ENCODE data around the gene ACSL1. TPM values are rescaled to one million over a fixed set of nuclear protein-coding genes. Genes with fewer than 3 reads are reported as not detected.

ACSL1 gene
- total and polyA plus RNA-seq, 2 donors (not counting 3 experiments of a cell fraction or from before 2014, with no cell fraction given) = 7.3 to 17.7 TPM

DNA sequence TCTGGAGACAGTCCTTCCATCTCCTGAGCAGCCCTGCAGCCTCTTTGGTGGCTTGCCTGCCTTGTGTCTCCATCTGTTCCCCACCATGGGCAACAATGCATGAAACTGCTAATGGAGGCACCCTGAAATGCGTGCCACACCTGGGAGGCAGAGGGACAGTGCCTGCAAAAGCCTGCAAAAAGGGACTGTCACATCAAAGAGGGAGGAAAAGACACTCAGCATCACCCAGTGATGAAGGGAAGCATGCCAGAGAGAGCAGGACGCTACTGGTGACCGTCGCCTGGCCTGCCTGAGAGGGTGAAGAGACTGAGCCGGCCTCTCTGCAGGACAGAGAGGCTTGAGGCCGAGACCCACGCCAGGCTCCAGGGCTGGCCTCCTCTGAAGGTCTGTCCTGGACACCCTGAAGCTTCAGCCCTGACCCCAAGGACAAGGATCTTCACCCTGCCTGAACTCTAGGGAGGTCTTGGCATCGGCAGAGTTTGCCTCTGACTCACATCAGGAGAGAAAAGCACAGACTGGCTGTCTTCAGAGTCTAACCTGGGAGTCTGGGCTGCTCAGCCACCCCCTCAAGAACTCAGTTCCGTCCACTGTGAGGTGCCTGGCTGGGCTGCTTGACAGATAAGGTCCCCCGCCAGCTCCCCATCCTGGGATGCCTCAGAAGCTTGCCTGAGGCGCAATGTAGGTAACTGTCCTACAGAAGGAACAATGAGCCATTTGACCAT lies 8.1 kb downstream of the ACSL1 start:
- no peak for DNase-seq (ENCODE audit: low read depth, low spot score)
- POLR2A ChIA-PET = no interaction called here
- H4K20me1 ChIP-seq (replicated peaks; ENCODE audit: control insufficient read depth, extremely low read depth, insufficient read depth, low read length) = no peaks in the 10 kb centered on the region
- H3K79me2 ChIP-seq (ENCODE audit: control insufficient read depth, insufficient read depth, low read length) = no peaks in the 10 kb centered on the region
- no peaks in the 10 kb centered on the region for H3K27me3 ChIP-seq (ENCODE audit: control insufficient read depth in 2 of 2, insufficient read depth in 2 of 2, low read length in 2 of 2)
- TF ChIP-seq EZH2 (IDR thresholded peaks at IDR 0.05; ENCODE audit: borderline replicate concordance, low read depth, low read length, severe bottlenecking) = no peak
- TF ChIP-seq POLR2AphosphoS5 (IDR thresholded peaks at IDR 0.05; ENCODE audit: insufficient read depth, low read depth, low read length) = no peak
- no peak for TF ChIP-seq CTCF (IDR thresholded peaks at IDR 0.05; ENCODE audit: extremely low read depth in 1 of 2, insufficient read depth in 1 of 2, low read depth in 1 of 2, low read length in 2 of 2)
- TF ChIP-seq GATA2 (IDR thresholded peaks at IDR 0.05; ENCODE audit: insufficient read depth, insufficient read length, low read depth, low read length) = no peak
- no peak for TF ChIP-seq FOS (IDR thresholded peaks at IDR 0.05; ENCODE audit: borderline replicate concordance, insufficient read depth, low read length)
- no peak for TF ChIP-seq MAX (IDR thresholded peaks at IDR 0.05; ENCODE audit: insufficient read depth, insufficient read length)
- TF ChIP-seq MYC (IDR thresholded peaks at IDR 0.05; ENCODE audit: low read depth, low read length) = no peak
- TF ChIP-seq POLR2A (IDR thresholded peaks at IDR 0.05; ENCODE audit: low read depth, low read length) = no peak
- TF ChIP-seq JUN (IDR thresholded peaks at IDR 0.05; ENCODE audit: borderline replicate concordance, insufficient read depth, insufficient read length, low read depth) = no peak
- no peak overlapping the region for H3K4me3 ChIP-seq (replicated peaks in 1 of 3; ENCODE audit: insufficient read depth in 1 of 3, low read depth in 1 of 3, low read length in 3 of 3)
- no peak overlapping the region for H3K4me2 ChIP-seq (ENCODE audit: insufficient read depth, low read length)
- H3K9ac ChIP-seq (replicated peaks; ENCODE audit: extremely low read depth, insufficient read depth, low read length) = no peak overlapping the region
- CTCF ChIA-PET = no interaction called here
- dilution Hi-C loops (cut with MboI; ENCODE audit: extremely low pct_ligation_motif_present, low sequenced_read_pairs) (no loop called here), intact Hi-C loops (cut with micrococcal nuclease) (no loop called here)
- H3K4me1 ChIP-seq (ENCODE audit: control insufficient read depth, extremely low read depth, insufficient read depth, low read length) = no peaks in the 10 kb centered on the region
- no peak for FAIRE-seq
- no TSS peak for BruUV-seq (replicated peaks)
- no peaks in the 10 kb centered on the region for H3K9me1 ChIP-seq (replicated peaks; ENCODE audit: control insufficient read depth, extremely low read depth, insufficient read depth, low read length)
- H3K9me3 ChIP-seq (replicated peaks; ENCODE audit: control insufficient read depth, insufficient read depth, low read length) = no peaks in the 10 kb centered on the region
- no peak overlapping the region for H3K27ac ChIP-seq (ENCODE audit: insufficient read depth, low read depth, low read length)
- H3K36me3 ChIP-seq (ENCODE audit: control insufficient read depth in 2 of 2, extremely low read depth in 1 of 2, insufficient read depth in 2 of 2, low read length in 2 of 2) = no peaks in the 10 kb centered on the region
- H2AFZ ChIP-seq (ENCODE audit: low read depth, low read length) = no peak overlapping the region

Data from endothelial cell of umbilical vein (primary cell).